Fibroblast of the conjunctiva (primary cell): Measurements from ENCODE around the gene FEM1A.
"Not testable (repeated sequence)": the region's sequence is repeated elsewhere in the genome, so short reads cannot be mapped to it uniquely, and the experiment has no call there.

Source experiments
- DNase-seq: peaks from one replicate; pipeline ENCODE4 v3.0.0-alpha.2; 2010; ENCODE audit warnings: low read depth

The FEM1A gene

GRCh38 chr19:4811328-4812131, 20.0 kb downstream of the FEM1A start:
- DNase-seq = peak; percentile 37

DNA sequence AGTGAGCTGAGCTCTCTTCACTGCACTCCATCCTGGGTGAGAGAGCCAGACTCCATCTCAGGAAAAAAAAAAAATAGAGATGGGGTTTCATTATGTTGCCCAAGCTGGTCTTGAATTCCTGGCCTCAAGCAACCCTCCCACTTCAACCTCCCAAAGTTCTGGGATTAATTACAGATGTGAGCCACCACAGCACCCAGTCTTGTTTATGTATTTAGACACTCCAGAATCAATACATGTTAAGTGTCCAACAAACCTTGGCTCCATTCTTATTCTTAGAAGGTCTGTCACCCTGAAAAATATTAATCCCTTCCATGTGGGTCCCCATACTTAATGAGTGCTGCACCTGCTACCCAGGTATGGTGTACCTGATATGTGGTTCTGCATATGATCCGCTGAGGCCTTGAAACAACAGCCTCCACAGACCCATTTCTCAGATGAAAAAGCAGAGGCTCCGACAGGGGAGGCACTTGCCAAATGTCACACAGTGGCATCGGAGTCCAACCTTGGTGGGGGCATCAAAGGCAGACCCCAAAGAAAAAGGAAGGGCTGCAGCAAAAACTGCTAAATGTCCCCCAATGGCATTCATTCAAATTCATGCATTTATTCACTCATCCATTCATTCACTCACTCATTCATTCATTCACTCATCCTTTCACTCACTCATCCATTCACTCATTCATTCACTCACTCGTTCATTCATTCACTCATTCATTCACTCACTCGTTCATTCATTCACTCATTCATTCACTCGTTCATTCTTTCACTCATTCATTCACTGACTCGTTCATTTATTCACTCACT, 23.3 kb downstream of the FEM1A start:
- DNase-seq = peak; percentile 77

DNA sequence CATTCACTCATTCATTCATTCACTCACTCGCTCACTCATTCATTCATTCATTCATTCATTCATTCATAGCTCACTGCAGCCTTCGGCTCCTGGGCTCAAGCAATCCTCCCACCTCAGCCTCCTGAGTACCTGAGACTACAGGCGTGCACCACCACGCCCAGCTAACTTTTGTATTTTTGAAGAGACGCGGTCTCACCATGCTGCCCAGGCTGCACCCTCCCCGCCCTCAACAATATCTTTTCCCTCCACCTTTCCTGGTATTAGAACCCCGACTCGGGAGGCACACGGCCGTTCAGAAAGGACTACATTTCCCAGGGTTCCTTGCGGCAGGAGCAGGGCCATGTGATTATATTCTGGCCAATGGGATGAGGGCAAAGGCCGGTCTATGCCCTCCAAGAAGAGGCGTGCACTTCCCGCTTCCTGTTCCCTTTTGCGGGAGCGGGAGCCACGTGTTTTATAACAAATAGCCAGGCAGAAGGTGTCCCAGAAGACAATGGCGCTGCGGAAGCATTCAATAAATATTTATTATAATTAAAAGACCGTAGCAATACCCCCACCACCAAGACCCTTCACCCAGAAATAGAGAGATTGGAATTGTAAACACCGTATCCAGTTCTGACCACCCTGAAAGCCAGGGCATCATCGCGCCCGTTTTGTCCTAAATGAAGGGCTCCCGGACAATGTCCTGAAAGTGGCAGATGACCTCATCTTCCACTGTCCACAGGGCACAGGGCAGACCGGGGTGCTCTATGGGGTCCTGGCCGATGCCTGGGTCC, 24.1 kb downstream of the FEM1A start:
- DNase-seq = peak; percentile 81

DNA sequence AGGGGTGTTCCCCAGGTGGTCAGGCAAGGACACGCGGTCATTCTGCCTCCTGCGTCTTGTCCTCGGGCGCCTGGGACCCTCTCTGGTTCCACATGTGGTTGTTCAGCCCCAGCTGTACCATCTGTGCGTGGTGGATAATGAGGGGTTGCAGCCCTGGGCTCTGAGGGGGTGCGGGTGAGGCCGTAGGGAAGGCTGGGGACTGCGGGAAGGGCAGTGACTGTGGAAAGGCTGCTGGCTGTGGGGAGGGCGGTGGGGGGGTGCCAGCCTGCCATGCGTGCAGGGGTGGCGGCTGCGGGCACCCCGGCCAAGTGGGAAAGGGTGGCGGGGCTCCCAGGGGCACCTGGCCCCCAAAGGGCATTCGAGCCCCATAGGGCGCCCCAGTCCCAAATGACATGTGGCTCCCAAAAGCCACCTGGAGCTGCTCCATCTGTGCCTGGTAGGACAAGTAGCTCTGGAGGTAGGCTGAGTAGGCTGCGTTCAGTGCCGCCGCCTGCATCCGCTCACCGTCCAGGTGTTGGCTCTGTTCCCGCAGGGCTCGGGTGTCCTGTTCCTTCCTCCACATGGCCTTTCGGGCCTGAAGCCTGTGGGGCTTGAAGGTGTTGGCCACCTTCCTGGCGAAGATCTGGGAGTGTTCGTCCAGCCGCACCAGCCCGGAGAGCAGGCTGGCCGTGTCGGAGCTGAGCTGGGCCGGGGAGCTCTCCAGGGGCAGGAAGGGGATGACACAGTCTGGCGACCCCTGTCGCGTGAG, 24.8 kb downstream of the FEM1A start:
- no peak for DNase-seq

DNA sequence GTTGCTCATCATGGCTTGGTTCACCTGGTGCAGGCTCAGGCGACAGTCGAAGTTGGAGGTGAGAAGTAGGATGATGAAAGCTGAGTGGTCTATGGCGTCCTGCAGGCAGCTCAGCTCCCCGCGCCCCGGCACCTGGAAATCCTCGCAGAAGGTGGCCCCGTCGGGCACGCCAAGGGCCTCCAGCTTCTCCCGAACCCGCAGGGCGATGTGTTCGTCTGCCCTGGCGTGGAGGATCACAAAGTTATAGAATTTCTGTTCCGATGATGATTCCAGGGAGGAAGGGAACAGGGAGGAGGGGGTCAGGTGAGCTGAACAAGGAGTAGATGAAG, 25.4 kb downstream of the FEM1A start:
- DNase-seq = no peak

GRCh38 chr19:4817467-4818277, 26.1 kb downstream of the FEM1A start:
- DNase-seq = no peak

GRCh38 chr19:4821265-4821664, 29.7 kb downstream of the FEM1A start:
- no peak for DNase-seq

- not testable (repeated sequence) for DNase-seq
These were observed 30.8 kb downstream of the FEM1A start for GRCh38 chr19:4822354-4822753.

- no peak for DNase-seq
These were observed 32.0 kb downstream of the FEM1A start for GRCh38 chr19:4823577-4823976.

GRCh38 chr19:4829001-4829712, 37.6 kb downstream of the FEM1A start:
- no peak for DNase-seq

DNA sequence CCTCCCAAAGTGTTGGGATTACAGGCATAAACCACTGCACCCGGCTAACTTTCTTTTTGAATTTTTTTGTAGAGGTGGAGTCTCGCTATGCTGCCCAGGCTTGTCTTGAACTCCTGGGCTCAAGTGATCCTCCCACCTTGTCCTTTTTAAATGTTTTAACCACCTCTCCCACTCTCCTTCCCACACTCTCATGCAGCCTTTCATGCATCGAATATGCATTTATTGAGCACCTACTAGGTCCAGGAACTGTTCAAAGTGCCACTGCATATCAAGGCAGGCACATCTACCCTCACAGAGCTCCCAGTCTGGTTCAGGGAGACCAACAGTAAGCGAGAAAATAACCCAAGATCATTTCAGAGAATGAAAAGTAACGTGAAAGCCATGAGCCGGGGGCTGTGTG, 38.8 kb downstream of the FEM1A start:
- no peak for DNase-seq

DNA sequence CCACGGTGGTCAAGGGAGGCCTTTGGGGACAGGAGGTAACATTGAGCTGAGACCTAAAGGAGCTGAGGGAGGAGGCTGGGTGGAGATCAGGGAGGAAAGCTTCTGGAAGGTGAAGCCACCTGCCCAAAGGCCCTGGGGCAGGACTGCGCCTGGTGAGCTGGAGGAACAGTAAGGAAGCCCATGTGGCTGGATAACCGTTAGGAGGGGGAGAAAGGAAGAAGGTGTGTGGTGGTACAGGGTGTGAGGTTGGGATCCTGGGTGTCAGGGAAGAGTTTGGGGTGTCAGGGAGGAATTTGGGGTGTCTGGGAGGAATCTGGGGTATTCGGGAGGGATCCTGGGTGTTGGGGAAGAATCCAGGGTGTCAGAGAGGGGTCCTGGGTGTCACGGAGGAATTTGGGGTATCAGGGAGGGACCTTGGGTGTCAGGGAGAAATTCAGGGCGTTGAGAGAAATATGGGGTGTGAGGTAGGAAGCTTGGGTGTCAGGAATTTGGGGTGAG, 39.3 kb downstream of the FEM1A start:
- DNase-seq = no peak

- DNase-seq = no peak
These were observed 39.9 kb downstream of the FEM1A start, which contains the start of gene TICAM1 for GRCh38 chr19:4831304-4831978. Gene TICAM1 (minus strand): TSS chr19:4831712. CDS start chr19:4818377, 13,335 bp downstream.

DNA sequence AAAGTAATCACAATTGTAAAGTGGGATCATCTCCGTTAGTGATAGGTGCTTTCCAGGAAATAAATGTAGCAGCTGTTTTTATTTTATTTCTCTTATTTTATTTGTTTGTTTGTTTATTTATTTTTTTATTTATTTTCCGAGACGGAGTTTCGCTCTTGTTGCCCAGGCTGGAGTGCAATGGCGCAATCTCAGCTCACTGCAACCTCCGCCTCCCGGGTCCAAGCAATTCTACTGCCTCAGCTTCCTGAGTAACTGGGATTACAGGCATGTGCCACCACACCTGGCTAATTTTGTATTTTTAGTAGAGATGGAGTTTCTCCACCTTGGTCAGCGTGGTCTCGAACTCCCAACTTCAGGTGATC, 40.4 kb downstream of the FEM1A start:
- not testable (repeated sequence) for DNase-seq

DNA sequence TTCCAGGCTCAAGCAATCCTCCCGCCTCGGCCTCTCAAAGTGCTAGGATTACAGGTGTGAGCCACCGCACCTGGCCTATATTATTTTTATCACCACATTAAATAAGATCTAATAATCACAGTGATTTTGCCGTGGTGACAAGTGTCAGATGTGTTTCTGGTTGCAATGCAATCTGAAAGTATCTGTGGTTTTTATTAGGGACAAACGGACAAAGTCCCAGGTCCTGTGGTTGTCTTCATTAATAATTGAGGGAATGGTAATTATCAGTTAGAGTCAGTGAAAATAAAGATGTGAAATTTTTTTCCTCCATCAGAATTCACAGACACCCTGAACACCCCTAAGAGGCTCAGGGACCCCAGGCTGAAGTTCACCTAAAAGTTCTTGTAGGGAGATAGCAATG, 41.2 kb downstream of the FEM1A start:
- no peak for DNase-seq

GRCh38 chr19:4839192-4839591, 47.7 kb downstream of the FEM1A start:
- DNase-seq = no peak

DNA sequence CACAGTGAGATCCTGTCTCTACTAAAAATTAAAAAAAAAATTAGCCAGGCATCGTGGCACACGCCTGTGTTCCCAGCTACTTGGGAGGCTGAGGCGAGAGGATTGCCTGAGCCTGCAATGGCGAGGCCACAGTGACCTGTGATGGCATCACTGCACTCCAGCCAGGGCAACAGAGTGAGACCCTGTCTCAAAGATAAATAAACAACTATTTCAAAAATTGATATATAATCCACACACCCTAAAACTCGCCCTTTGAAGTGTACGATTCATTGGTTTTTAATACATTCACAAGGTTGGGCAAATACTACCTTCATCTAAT, 52.1 kb downstream of the FEM1A start:
- no peak for DNase-seq

GRCh38 chr19:4844348-4845179, 53.0 kb downstream of the FEM1A start:
- peak; percentile 52 for DNase-seq

DNA sequence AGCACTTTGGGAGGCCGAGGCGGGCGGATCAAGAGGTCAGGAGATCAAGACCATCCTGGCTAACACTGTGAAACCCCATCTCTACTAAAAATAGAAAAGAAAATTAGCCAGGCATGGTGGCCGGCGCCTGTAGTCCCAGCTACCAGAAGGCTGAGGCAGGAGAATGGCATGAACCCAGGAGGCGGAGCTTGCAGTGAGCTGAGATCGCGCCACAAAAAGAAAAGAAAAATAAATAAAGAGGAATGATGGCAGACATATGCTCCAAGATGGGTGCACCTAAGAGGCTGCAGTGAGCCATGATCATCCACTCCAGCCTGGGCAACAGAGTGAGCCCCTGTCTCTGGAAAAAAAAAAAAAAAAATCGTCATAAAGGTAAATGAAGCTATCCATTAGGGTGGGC, 54.4 kb downstream of the FEM1A start:
- not testable (repeated sequence) for DNase-seq
